Epithelial cell of esophagus (primary cell): ENCODE results near the gene PAPSS1.

Experiments
- DNase-seq: peaks from one replicate; pipeline ENCODE4 v3.0.0; 2010; ENCODE audit warnings: low read depth
- H3K4me3 ChIP-seq: 2 replicates; pipeline ENCODE4 v1.5.1; 2011; ENCODE audit warnings: mild to moderate bottlenecking, low read length, control low read depth
- TF ChIP-seq, protein P1 (sequence below): IDR thresholded peaks from 2 replicates; pipeline ENCODE4 v1.5.1; 2011; ENCODE audit warnings: low read depth, mild to moderate bottlenecking, low read length, control low read depth, inconsistent platforms; ENCODE audit not compliant: insufficient read depth; ENCODE audit errors: missing control alignments

PAPSS1 gene

GRCh38 chr4:107572281-107572680 is 147.8 kb downstream of the PAPSS1 start:
- DNase-seq = no peak
- TF ChIP-seq, protein P1, sequence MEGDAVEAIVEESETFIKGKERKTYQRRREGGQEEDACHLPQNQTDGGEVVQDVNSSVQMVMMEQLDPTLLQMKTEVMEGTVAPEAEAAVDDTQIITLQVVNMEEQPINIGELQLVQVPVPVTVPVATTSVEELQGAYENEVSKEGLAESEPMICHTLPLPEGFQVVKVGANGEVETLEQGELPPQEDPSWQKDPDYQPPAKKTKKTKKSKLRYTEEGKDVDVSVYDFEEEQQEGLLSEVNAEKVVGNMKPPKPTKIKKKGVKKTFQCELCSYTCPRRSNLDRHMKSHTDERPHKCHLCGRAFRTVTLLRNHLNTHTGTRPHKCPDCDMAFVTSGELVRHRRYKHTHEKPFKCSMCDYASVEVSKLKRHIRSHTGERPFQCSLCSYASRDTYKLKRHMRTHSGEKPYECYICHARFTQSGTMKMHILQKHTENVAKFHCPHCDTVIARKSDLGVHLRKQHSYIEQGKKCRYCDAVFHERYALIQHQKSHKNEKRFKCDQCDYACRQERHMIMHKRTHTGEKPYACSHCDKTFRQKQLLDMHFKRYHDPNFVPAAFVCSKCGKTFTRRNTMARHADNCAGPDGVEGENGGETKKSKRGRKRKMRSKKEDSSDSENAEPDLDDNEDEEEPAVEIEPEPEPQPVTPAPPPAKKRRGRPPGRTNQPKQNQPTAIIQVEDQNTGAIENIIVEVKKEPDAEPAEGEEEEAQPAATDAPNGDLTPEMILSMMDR = no peak

GRCh38 chr4:107570952-107571351 is 149.1 kb downstream of the PAPSS1 start:
- TF ChIP-seq, protein P1 = no peak
- DNase-seq = no peak
- H3K4me3 ChIP-seq = no peak overlapping the region

More at GRCh38 chr4:107572281-107572680, 147.8 kb downstream of the PAPSS1 start:
- no peak overlapping the region for H3K4me3 ChIP-seq

DNA sequence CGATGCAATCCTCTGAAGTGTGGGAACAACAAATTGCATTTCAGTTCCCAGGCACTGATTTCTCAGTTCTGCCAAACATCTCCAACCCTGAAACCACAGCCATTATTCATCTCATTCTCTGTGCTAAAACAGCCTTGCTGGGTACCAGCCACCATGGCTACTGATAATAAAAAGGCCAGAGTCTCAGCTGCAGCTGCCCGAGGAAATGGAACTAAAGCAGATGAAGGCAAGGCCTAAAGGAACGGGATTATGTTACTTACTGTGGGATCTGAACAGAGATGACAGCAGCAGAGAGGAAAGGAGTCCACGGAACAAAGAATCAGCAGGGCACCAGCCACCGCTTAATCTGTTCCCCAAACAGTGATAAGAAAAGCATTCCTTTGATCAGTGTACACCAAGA is 155.7 kb downstream of the PAPSS1 start:
- H3K4me3 ChIP-seq = no peak overlapping the region
- TF ChIP-seq, protein P1 = no peak
- DNase-seq = no peak
